Vagina (tissue), 2 donors: ENCODE data around the gene SLC35E4. TPM values are rescaled to one million over a fixed set of nuclear protein-coding genes. Genes with fewer than 3 reads are reported as not detected.

Experiments used
- DNase-seq, 2 donors: peaks; one replicate each; pipeline ENCODE4 v3.0.0-alpha.2; 2017; ENCODE audit errors: extremely low spot score in 2 of 2
- H3K27ac ChIP-seq: fragments of 200-600 bp; sonication (generic); one replicate; pipeline ENCODE4 v1.5.1; 2019
- H3K27me3 ChIP-seq: fragments of 200-600 bp; sonication (generic); one replicate; pipeline ENCODE4 v1.5.1; 2019
- H3K36me3 ChIP-seq, 2 donors: fragments of 200-600 bp; sonication (generic); one replicate each; pipeline ENCODE4 v1.5.1; 2017 to 2019
- H3K4me1 ChIP-seq: fragments of 200-600 bp; sonication (generic); one replicate; pipeline ENCODE4 v1.5.1; 2019
- H3K4me3 ChIP-seq, 2 donors: fragments of 200-600 bp; sonication (generic); 1 replicate in 1 of 2; 2 replicates in 1 of 2; pipeline ENCODE4 v1.5.1; 2016 to 2019
- H3K9me3 ChIP-seq: fragments of 200-600 bp; sonication (generic); one replicate; pipeline ENCODE4 v1.5.1; 2019
- POLR2A ChIP-seq, 2 donors: fragments of 450-650 bp; IDR thresholded peaks; one replicate each; pipeline ENCODE4 v1.6.1; 2017; ENCODE audit warnings: antibody characterized with exemption in 2 of 2, mild to moderate bottlenecking in 2 of 2, moderate library complexity in 2 of 2
- POLR2AphosphoS5 ChIP-seq, 2 donors: sonication (generic); formaldehyde crosslinking; IDR thresholded peaks; one replicate each; pipeline ENCODE4 v1.9.0; 2017; ENCODE audit warnings: antibody characterized with exemption in 2 of 2, mild to moderate bottlenecking in 2 of 2, low read depth in 1 of 2; ENCODE audit not compliant: insufficient read depth in 1 of 2
- intact Hi-C: fragments of 100-400 bp; cut with DNase I; formaldehyde crosslinking; loops from one replicate; pipeline ENCODE4 v1.15.1; 2023
- total RNA-seq: library from RNA; depleted of rRNA; stranded (reverse); fragments of >200 nt; gene quantifications from one replicate; pipeline ENCODE4 v1.2.3, GENCODE V29; 2016
- TF ChIP-seq, protein P1 (sequence below), 3 experiments: fragments of 450-650 bp in 2 of 3; fragments of 200-600 bp in 1 of 3; sonication (generic) in 1 of 3; IDR thresholded peaks; one replicate each; pipeline ENCODE4 v1.5.1; 2017 to 2019; ENCODE audit warnings: antibody characterized with exemption in 3 of 3, mild to moderate bottlenecking in 2 of 3, moderate library complexity in 2 of 3

The SLC35E4 gene
- total RNA-seq, 1 donor from 2014 or later, result 6.4 TPM

DNA sequence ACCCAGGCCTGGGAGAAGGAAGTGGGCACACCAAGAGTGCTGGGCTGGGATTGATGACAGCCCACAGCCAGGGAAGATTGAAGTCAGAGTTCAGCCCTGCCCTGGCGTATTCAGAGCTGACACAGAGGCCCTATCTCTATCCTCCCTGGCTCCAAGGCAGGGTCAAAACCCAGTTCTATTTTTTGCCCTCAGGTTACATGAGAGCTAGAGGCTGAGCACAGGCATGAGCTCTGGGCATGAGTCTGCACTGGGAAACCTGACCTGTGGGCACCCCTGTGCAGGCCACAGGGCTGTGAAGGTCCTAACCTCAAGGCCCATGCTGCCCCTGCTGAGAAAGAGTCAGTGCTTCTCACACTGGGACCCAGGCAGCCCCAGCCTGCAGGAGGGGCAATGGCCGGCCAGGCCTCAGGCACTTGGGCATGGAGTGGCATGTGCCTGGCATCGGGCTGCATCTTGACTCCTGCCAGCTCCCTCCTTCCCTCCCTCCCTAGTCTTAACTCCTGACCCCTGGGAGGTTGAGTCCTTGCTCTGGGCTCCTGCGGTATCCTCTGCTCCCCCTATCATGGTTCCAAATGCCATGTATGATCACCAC, 5.4 kb downstream of the SLC35E4 start:
- TF ChIP-seq POLR2AphosphoS5 (IDR thresholded peaks at IDR 0.05; ENCODE audit: insufficient read depth in 1 of 2, low read depth in 1 of 2), result no peak
- TF ChIP-seq, protein P1, sequence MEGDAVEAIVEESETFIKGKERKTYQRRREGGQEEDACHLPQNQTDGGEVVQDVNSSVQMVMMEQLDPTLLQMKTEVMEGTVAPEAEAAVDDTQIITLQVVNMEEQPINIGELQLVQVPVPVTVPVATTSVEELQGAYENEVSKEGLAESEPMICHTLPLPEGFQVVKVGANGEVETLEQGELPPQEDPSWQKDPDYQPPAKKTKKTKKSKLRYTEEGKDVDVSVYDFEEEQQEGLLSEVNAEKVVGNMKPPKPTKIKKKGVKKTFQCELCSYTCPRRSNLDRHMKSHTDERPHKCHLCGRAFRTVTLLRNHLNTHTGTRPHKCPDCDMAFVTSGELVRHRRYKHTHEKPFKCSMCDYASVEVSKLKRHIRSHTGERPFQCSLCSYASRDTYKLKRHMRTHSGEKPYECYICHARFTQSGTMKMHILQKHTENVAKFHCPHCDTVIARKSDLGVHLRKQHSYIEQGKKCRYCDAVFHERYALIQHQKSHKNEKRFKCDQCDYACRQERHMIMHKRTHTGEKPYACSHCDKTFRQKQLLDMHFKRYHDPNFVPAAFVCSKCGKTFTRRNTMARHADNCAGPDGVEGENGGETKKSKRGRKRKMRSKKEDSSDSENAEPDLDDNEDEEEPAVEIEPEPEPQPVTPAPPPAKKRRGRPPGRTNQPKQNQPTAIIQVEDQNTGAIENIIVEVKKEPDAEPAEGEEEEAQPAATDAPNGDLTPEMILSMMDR (IDR thresholded peaks at IDR 0.05), result no peak
- no peak for TF ChIP-seq POLR2A (IDR thresholded peaks at IDR 0.05)
- Histone ChIP-seq H3K9me3 (no peaks in the 10 kb centered on the region), H3K36me3 (peaks cover 0 to 3% of the 10 kb centered on the region in 2 donors), H3K27ac (no peak overlapping the region), H3K4me1 (peaks cover 22% of the 10 kb centered on the region), H3K4me3 (no peak overlapping the region), H3K27me3 (no peaks in the 10 kb centered on the region)
- no peak for DNase-seq
- intact Hi-C loops, result no loop called here

DNA sequence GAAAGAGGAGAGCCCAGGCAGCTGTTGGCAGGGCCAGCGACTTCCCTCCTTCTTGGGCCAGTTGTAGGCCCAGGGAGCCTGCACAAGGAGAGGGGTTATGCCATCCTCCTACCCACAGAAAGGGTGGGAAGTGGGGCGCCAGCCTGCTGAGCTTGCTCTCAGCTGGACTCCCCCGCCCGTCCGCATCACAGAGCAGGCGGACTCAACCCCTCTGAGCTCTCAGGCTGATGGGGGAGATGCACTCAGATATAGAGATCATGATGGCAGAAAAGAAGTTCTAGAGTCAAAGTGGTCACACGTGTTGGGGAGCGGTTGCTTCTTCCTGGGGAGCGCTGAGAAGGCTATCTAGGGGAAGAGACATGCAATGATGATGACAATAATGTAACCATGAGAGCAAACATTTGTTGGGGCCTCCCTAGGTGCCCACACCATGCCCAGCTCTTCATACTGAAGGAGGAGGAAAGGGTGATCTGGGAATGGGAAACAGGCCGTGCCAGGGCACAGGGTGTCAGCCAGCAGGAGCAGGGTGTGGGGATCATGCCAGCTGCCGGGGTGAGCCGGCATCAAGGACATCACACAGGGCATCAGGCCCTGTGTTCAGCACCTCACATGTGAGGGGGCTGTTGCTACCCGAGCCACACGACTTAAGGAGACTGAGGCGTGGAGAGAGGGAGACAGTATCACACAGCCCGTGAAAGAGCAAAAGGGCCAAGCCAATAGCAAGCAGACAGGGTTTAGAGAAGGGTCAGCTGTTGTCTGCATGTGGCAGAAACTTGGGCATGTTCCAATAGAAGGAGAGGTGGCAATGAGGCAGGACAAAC, 7.7 kb downstream of the SLC35E4 start:
- H3K9me3 ChIP-seq, result no peaks in the 10 kb centered on the region
- no peak overlapping the region for H3K4me3 ChIP-seq
- H3K4me1 ChIP-seq, result no peaks in the 10 kb centered on the region
- no peak for DNase-seq
- intact Hi-C loops, result no loop called here
- TF ChIP-seq POLR2AphosphoS5 (IDR thresholded peaks at IDR 0.05; ENCODE audit: insufficient read depth in 1 of 2, low read depth in 1 of 2) (no peak), POLR2A (IDR thresholded peaks at IDR 0.05) (no peak)
- TF ChIP-seq, protein P1 (IDR thresholded peaks at IDR 0.05), result no peak
- H3K27ac ChIP-seq, result no peak overlapping the region
- no peaks in the 10 kb centered on the region for H3K27me3 ChIP-seq
- H3K36me3 ChIP-seq, result peaks cover 0 to 3% of the 10 kb centered on the region in 2 donors

DNA sequence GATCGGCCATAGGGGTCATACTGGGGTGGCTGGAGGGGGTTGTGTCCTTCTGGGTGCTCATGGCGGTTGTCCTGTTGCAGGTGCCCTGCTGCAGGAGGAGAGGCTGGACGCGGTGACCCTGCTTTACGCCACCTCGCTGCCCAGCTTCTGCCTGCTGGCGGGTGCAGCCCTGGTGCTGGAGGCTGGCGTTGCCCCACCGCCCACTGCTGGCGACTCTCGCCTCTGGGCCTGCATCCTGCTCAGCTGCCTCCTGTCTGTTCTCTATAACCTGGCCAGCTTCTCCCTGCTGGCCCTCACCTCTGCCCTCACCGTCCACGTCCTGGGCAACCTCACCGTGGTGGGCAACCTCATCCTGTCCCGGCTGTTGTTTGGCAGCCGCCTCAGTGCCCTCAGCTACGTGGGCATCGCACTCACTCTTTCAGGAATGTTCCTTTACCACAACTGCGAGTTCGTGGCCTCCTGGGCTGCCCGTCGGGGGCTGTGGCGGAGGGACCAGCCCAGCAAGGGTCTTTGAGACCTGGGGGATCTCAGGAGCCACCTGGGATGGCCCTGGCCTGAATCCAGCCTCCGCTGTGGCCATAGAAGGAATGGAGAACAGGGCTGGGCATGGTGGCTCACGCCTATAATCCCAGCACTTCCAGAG, 11.1 kb downstream of the SLC35E4 start:
- Histone ChIP-seq H3K27me3 (no peaks in the 10 kb centered on the region), H3K4me1 (no peaks in the 10 kb centered on the region), H3K36me3 (peaks cover 0 to 3% of the 10 kb centered on the region in 2 donors), H3K4me3 (no peak overlapping the region), H3K9me3 (no peaks in the 10 kb centered on the region), H3K27ac (no peak overlapping the region)
- intact Hi-C loops, result no loop called here
- no peak for DNase-seq
- no peak for TF ChIP-seq POLR2A (IDR thresholded peaks at IDR 0.05)
- TF ChIP-seq, protein P1 (IDR thresholded peaks at IDR 0.05), result no peak
- no peak for TF ChIP-seq POLR2AphosphoS5 (IDR thresholded peaks at IDR 0.05; ENCODE audit: insufficient read depth in 1 of 2, low read depth in 1 of 2)

DNA sequence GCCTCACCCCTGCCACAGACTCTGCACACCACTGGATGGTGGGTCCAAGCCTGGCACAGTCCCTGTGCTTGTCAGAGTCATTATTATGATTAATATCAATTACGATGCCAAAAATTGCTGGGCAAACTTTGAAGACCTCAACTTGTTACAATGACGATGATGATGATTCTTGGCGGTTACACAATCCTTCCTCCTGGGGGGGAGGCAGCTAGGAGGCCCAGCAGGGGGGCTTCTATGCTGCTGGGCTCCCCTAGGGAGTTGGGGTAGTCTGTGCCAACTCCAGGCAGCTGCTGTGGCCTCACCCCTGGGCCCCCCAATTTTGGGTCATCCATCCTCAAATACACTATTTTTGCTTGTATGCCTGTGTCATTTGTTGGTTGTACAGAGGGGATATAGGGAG, 12.0 kb downstream of the SLC35E4 start:
- Histone ChIP-seq H3K36me3 (no peaks in the 10 kb centered on the region), H3K4me3 (no peak overlapping the region), H3K4me1 (no peaks in the 10 kb centered on the region), H3K27ac (no peak overlapping the region), H3K9me3 (no peaks in the 10 kb centered on the region), H3K27me3 (no peaks in the 10 kb centered on the region)
- TF ChIP-seq, protein P1 (IDR thresholded peaks at IDR 0.05), result no peak
- TF ChIP-seq POLR2AphosphoS5 (IDR thresholded peaks at IDR 0.05; ENCODE audit: insufficient read depth in 1 of 2, low read depth in 1 of 2) (no peak), POLR2A (IDR thresholded peaks at IDR 0.05) (no peak)
- intact Hi-C loops, result no loop called here
- no peak for DNase-seq
